OCI-M2 (cell line): Measurements from ENCODE around the gene THAP5.
A peak's percentile ranks its signal among the peaks of the same experiment; 100 is the strongest.

Experiments used
- DNase-seq: peaks from one replicate; lab custom pipeline; 2025; ENCODE audit not compliant: unreplicated experiment; lab: John Stamatoyannopoulos, UW

Gene THAP5, protein sequence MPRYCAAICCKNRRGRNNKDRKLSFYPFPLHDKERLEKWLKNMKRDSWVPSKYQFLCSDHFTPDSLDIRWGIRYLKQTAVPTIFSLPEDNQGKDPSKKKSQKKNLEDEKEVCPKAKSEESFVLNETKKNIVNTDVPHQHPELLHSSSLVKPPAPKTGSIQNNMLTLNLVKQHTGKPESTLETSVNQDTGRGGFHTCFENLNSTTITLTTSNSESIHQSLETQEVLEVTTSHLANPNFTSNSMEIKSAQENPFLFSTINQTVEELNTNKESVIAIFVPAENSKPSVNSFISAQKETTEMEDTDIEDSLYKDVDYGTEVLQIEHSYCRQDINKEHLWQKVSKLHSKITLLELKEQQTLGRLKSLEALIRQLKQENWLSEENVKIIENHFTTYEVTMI

GRCh38 chr7:108569381-108570145 lies at the start of gene THAP5, which contains the start of gene DNAJB9:
THAP5 (minus strand) TSS chr7:108569706; CDS start chr7:108569569, 137 bp downstream.
DNAJB9 (plus strand) TSS chr7:108569874; CDS start chr7:108571727, 1,853 bp downstream.
- DNase-seq = peak; percentile 74

DNA sequence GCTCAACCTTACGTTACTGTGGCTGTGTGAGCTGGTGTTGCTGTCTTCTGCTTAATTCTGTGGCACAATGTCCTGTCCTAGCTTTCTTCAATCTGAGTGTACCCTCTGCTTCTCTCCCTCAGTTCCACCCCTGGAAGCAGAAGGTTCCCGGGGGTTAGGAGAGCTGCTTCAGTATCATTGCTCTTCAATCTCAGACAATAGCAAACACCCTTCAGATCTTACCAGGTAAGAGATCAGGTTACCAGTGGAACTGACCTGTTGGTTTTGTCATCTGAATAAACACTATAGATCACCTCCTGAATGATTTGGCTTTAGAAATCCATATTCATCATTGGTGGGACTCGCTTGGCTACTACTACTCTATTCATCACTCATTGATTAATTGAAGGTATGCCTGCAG lies 48.5 kb upstream of the THAP5 start:
- no peak for DNase-seq

GRCh38 chr7:108614896-108615295 lies 45.4 kb upstream of the THAP5 start:
- DNase-seq = no peak

DNA sequence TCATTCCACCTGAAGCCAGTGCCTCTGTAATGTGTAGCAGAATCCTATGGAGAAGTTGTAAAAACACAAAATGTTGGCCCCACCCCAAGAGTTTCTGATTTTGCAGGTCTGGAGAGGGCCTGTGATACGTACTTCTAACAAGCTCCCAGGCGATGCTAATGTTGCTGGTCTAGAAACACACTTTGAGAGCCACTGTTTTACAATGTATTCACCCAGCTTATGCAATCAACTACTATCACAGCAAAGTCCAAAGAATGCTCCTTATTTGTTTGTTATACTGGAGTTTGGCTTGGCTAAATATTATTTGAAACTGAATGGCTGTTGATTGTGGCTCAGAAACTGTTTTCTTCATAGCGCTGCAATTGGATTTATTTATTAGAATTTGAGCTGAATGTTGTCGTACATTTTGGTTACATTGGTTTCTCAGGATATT lies 44.5 kb upstream of the THAP5 start:
- DNase-seq = no peak

GRCh38 chr7:108613147-108613948 lies 43.8 kb upstream of the THAP5 start:
- no peak for DNase-seq

DNA sequence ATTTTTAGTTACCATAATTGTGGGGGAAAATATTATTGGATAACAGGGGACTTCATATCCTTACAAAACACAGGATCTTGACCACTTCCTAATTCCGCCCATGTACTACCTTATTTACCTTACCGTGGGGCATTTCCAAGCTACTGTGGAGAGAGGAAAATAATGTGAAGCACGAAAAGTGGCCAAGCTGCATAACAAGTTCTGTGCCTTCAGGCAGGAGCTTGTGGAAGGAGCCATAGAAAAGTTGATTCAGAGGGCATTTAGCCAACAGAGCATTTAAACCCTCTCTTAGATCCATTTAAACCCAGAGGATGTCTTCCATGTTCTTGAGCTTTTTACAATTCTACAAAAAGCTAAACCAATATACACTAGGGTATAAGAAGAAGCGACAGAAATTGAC lies 41.8 kb upstream of the THAP5 start:
- DNase-seq = no peak

DNA sequence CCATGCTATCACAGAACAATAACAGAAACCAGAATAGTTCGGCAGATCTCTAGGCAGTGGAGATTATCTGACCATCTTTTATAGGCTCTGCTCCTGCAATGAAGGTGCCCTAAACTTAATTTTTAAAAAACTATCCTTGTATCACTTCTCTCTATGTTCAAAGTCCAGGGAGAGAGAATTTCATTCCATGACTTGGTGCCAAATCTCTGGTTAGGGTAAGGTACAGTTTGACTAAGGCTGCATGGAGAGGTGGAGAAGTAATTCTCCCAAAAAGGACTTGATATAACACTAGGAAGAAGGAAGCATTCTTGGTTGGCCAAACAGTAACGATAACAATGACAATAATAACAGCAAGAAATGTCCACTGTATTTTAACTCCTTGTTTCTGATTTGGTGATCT lies 40.1 kb upstream of the THAP5 start:
- no peak for DNase-seq

DNA sequence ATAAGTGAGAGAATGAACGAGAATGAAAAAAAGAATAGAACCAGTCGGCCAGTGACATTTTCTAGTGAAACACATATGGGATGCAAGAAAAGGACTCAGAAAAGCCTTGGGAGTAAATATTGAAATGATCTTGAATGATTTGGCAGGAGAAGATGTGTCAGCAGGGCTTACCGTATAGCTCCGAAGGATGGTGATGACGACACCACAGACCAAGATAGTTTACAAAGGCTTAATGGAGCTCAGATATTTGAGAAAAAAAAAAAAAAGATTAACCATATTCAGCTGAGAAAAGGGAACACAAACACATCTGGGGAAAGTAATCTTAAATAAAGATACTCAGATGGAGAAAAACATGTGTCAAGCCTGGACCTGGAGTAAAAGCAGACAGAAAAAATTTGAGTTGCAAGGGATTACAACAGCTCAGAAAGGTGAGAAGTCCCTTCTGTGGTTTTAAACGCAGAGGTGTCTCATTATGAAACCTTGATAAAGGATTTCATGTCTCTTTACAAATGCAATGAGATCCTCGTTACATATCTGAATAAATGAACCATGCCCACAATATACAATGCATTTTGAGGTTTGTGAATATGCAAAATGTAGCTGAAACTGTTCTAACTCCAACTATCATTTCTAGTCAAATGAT lies 36.2 kb upstream of the THAP5 start:
- DNase-seq = no peak

DNA sequence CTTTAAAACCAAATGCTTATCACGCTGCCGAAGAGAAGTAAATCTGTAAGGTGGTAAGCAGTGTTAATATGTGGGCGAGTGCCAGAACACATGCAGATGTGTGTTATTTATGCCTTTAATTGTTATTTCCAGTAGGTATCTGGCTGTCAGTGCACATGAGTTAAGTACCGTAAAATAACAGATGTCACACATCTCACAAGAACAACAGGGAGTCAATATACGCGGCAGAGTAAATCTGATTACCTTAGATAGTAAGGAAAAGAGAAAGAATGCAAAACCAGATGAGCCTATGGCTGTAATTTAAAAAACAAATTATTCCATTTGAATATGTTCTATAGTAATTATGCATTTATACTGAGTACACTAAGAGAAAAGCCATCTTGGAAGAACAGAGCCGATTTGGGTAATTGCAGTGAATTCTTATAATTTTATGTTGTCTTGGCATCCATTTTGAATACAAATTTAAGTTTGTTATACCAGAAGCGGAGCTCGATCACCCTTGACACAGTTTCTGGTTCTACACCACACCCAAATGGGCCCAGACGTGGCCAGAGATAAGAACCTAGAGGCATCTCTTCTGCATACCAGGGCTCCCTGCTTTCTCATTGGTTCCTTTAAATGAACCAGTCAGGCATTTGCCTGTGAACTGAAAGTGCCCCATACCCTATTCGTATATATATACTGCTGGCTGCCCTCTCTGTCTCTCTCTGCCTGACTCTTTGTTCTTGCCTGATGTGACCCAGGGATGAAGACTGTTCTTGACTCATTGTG lies 35.0 kb upstream of the THAP5 start:
- no peak for DNase-seq

DNA sequence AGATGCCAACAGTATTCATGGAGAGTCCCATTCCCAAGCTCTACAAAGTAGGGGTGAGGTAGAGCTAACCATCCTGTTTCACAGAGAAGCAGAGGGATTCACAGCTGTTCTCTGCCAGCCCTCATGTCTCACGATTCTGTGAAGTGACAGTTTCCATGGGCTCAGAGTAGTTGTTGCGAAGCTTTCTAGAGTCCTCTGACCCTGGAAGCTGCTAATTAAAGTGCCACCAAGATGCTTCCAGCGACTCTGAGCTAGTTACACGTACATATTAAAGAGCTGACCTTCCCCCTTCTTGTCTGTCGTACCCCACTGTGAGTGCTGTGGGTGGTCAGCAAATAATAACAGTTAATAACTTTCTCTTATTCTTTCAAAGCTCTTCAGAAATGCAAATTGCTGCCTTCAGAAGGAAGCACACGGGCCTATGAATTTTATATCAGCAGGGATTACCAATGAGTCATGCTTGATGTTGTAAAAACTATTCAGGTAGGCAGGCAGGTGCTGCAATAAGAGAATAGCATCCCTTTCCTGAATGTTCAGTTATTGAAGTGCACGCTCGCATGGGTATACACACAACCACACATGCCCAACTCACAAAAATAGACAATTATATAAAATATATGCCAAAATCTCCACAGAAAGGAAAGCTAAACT lies 34.3 kb upstream of the THAP5 start:
- DNase-seq = no peak

DNA sequence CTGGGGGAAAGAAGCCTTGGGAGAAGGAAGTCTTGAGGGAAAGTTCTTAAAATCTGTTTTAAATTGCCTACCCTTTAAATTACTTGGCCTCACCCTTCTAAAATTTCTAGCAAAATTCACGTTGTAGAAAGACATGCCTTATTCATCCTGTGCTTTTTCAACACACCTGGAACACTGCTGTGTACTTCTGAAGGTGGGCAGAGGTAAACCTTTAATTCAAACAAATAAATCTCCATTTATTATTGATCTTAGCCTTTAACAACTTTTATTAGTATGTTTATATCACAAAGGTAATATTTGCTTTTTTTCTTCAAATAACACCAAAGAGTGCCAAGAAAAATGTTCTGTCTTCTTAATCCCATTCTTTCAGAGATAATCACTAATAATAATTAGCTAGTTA lies 30.9 kb upstream of the THAP5 start:
- no peak for DNase-seq

- no peak for DNase-seq
These were observed 29.5 kb upstream of the THAP5 start for GRCh38 chr7:108598914-108599580.

- no peak for DNase-seq
These were observed 28.6 kb upstream of the THAP5 start for GRCh38 chr7:108598153-108598552.

- no peak for DNase-seq
These were observed 27.1 kb upstream of the THAP5 start for GRCh38 chr7:108596560-108596959.

- no peak for DNase-seq
These were observed 23.2 kb upstream of the THAP5 start for GRCh38 chr7:108592646-108593201.

DNA sequence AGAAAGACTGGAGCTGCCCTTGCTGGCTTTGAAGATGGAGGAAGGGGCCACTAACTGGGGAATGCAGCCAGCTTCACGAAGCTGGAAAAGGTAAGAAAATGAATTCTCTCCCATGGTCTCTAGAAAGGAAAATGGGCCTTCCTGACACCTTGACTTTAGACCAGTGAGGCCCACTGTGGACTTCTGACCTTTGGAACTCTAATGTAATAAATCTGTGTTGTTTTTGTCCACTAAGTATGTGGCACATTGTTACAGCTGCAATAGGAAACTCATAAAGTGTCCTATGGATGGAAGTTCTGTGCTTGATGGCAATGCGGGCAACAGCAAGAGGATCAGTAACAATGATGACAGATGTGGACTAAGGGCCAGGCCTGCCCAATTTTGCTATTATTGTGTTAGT lies 21.1 kb upstream of the THAP5 start:
- no peak for DNase-seq

- DNase-seq = no peak
These were observed 20.4 kb upstream of the THAP5 start for GRCh38 chr7:108589874-108590273.

DNA sequence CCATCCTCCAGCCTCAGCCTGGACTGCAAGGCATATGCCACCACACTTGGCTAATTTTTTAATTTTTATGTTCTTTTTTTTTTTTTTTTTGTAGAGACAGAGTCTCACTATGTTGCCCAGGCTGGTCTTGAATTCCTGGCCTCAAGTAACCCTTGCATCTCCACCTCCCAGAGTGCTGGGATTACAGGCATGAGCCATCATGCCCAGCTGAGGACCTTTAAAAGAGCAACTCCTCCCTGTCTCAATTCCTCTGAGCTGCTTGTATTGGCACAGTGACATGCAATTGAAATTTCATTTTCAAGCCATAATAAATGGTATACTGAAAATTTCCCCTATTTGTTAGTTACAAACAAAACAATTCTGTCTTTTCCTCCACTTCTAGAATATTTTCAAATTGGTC lies 19.7 kb upstream of the THAP5 start:
- DNase-seq = no peak

DNA sequence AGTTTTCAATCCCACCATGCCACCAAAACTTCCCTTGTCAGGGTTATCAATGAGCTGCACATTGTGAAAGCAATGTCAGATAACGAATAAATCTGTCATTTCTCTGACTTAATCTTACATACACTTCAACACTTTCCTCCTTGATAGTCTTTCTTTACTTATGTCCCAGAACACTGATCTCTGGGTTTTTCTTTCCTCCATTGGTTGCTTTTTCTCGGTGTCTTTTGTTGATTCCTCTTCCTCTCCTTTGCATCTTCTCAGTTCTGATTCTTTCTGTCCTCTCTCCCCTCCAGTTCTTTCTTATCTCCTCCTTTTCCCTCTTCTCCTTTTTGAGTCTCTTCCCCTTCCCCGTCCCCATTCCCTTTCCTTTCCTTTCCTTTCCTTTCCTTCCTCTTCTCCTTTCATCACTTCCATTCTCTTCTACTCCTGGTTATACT lies 16.8 kb upstream of the THAP5 start:
- no peak for DNase-seq
